ENCODE data around the gene ADD1. TPM values are rescaled to one million over a fixed set of nuclear protein-coding genes. Genes with fewer than 3 reads are reported as not detected.
A peak's percentile ranks its signal among the peaks of the same experiment; 100 is the strongest.

ADD1 gene
- total RNA-seq, 1 donor from 2014 or later: 429 TPM

GRCh38 chr4:2831611-2832308, 11.9 kb upstream of the ADD1 start:
- no peak for ATAC-seq
- intact Hi-C loops (cut with DNase I): no loop called here
- DNase-seq (ENCODE audit: low spot score): peak; percentile 57

DNA sequence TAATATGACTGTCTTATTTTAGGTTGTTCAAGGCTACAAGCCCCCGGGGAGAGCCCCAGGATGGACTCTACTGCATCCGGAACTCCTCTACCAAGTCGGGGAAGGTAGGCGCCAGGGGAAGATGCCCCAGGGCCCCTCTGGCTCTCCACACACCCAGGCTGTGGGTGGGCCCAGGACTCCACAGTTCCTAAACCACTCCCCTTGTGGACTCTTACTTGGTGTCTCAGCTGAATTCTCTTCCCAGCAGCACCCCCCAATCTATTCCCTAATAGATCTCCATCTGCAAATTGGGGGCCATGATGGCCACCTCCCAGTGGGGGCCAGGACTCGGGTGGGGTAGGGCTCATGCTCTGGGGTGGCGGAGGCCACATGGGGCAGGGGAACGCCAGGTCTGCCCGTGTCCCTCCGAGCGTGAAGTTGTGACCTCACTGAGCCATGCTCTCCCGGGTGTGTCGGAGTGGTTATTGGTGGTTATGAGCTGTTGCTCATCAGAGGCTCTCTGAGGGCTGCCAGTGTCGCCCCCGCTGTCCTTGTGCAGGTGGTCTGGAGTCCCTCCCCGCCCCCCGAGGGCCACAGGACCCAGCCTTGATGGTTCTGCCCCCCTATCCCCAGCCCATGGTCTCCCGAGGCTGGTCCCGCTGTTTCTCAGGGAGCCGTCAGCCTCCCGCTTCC, 11.2 kb upstream of the ADD1 start:
- peak; percentile 51 for DNase-seq (ENCODE audit: low spot score)
- intact Hi-C loops (cut with DNase I): no loop called here
- ATAC-seq: no peak

GRCh38 chr4:2832981-2833670, 10.5 kb upstream of the ADD1 start:
- DNase-seq (ENCODE audit: low spot score) (no peak), ATAC-seq (no peak)
- intact Hi-C loops (cut with DNase I): no loop called here

GRCh38 chr4:2833671-2834000, 10.0 kb upstream of the ADD1 start:
- intact Hi-C loops (cut with DNase I): no loop called here
- DNase-seq (ENCODE audit: low spot score) (no peak), ATAC-seq (no peak)

- ATAC-seq: no peak
- intact Hi-C loops (cut with DNase I): no loop called here
These were observed 9.4 kb upstream of the ADD1 start for GRCh38 chr4:2834001-2834921.

DNA sequence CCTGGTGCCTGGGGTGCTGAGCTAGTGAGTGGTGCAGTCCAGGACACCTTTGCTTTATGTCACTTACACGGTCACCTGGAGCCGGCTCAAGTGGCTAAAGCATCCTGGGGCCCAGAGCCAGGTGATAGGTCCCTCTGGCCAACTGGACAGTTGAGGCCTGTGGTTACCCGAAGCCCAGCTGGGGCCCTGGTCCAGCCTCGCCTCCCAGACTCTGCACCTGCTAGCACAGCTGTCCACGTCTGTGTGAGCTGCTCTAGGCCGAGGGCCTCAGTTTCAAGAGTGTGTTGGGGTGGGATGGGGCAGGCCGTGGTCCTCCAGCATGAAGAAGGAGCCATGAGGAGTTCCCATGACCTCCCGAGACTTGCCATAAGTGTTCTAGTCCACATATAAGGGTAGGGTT, 7.7 kb upstream of the ADD1 start:
- no peak for ATAC-seq
- DNase-seq (ENCODE audit: low spot score): no peak
- intact Hi-C loops (cut with DNase I): no loop called here

More at GRCh38 chr4:2834001-2834921, 9.4 kb upstream of the ADD1 start:
- no peak for DNase-seq (ENCODE audit: low spot score)

- intact Hi-C loops (cut with DNase I): no loop called here
- peak; percentile 52 for DNase-seq (ENCODE audit: low spot score)
These were observed 7.2 kb upstream of the ADD1 start for GRCh38 chr4:2836391-2836859.

DNA sequence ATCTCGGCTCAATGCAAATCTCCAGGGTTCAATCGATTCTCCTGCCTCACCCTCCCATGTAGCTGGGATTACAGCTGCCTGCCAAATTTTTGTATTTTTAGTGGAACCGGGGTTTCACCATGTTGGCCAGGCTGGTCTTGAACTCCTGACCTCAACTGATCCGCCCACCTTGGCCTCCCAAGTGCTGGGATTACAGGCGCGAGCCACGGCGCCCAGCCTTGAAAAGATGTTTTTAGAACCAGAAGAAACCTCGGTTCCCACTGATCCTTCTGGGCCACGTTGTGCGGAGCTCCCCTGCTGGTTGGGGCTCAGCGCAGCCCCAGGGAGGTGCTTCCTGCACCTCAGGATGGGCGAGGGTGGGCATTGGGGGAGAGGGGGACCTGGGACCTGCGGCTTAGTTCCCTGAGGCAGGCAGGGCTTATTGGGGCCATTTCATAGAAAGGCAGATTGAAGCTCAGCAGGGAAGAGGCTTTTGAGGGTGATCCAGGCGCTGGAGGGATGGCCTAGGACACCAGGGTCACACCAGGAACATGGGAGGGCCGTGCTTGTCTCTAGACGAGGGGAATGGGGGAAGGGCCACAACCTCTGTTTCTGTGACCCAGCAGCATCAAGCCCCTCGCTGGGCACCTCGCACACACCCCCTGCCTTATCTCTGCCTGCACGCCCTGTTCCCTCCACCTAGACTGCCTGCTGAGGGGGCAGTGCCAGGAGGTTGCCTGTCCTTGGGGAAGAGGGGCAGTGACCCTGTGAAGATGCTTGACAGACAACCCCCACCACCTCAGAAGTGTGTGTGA, 6.3 kb upstream of the ADD1 start:
- intact Hi-C loops (cut with DNase I): no loop called here
- ATAC-seq (peak; percentile 67), DNase-seq (ENCODE audit: low spot score) (peak; percentile 63)

More at GRCh38 chr4:2836391-2836859, 7.2 kb upstream of the ADD1 start:
- no peak for ATAC-seq

DNA sequence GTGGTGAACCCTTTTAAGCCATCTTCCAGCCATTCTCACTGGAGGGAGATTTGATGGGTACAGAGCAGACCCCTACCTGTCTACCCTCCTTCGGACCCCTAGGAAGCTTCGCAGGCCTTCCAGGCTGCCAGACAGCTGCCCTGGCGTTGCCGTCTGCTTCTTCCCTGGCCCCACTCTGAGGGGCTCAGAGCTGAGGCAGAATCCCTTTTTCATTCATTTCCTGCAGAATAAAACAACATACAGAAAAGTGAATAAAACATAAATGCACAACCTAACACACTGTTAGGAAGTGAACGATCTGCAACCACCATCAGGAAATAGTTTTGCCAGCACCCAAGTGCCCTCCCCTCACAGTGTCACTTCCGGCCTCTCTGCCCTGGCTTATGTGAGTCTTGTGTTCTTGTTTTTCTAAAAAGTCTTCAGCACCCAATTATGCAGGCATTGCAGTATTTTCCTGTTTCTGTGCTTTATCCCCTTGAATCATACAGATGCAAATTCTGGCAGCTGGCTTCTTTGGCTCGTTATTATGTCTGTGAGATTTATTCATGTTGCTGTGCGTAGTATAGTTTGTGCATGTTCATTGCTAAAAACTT, 5.6 kb upstream of the ADD1 start:
- intact Hi-C loops (cut with DNase I): no loop called here
- peak; percentile 69 for DNase-seq (ENCODE audit: low spot score)
- peak; percentile 74 for ATAC-seq

- ATAC-seq: no peak
- DNase-seq (ENCODE audit: low spot score): no peak
- intact Hi-C loops (cut with DNase I): no loop called here
These were observed 4.6 kb upstream of the ADD1 start for GRCh38 chr4:2839060-2839459.

GRCh38 chr4:2842687-2843262, 869 bp upstream of the ADD1 start:
- intact Hi-C loops (cut with DNase I): no loop called here

GRCh38 chr4:2843941-2844584, 419 bp downstream of the ADD1 start:
- intact Hi-C loops (cut with DNase I): no loop called here
- peak; percentile 75 for DNase-seq (ENCODE audit: low spot score)
- ATAC-seq: no peak

More at GRCh38 chr4:2842687-2843262, 869 bp upstream of the ADD1 start:
- ATAC-seq (peak; percentile 5), DNase-seq (ENCODE audit: low spot score) (peak; percentile 61)

GRCh38 chr4:2846172-2846571, 2.5 kb downstream of the ADD1 start:
- intact Hi-C loops (cut with DNase I): no loop called here
- DNase-seq (ENCODE audit: low spot score) (no peak), ATAC-seq (no peak)

- ATAC-seq: no peak
- intact Hi-C loops (cut with DNase I): no loop called here
- DNase-seq (ENCODE audit: low spot score): no peak
These were observed 3.7 kb downstream of the ADD1 start for GRCh38 chr4:2847302-2847871.

GRCh38 chr4:2848449-2848848, 4.8 kb downstream of the ADD1 start:
- ATAC-seq (no peak), DNase-seq (ENCODE audit: low spot score) (no peak)
- intact Hi-C loops (cut with DNase I): no loop called here

DNA sequence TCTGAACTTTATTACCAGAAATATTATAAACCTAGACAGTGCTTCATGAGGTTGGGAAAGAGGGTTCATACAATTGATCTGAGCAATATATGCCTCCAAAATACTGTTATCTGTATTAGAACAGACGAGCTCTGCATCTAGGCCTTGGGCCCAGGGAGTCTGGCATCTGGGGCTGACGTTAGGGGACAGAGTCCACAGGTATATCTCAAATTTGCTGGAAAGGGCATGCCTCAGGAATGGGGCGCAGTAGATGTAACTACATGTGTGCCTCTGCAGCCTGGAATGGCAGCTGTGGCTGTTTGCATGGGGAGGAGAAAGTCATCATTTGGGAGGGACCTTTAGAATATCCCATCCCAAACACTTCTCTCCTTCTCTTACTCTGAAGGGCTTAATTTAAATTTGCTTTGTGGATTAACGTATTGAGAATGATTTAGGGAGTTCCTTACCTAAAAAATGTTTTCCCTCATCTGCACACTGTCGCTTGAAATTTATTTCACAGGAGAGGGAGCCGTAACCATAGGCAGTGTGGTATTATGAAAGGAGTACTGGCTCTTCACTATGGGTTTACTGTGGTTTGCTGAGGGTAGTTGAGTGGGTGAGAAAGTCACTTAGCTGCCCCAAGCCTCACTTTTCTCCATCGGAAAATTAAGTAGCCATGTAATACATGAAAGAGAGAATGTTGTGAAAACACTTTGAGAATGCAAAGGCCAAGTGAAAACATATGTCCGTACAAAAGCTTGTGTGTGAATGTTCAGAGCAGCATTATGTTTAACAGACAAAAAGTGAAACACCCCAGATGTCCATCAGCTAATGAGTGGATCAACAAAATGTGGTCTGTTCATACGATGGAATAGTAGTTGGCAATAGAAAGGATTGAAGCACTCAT, 5.9 kb downstream of the ADD1 start:
- ATAC-seq: peak; percentile 41
- intact Hi-C loops (cut with DNase I): no loop called here
- DNase-seq (ENCODE audit: low spot score): peak; percentile 41

Data from sciatic nerve (tissue), 2 donors.